ENCODE data around the gene ZNF615.
"Not testable (repeated sequence)": the region's sequence is repeated elsewhere in the genome, so short reads cannot be mapped to it uniquely, and the experiment has no call there.

DNA sequence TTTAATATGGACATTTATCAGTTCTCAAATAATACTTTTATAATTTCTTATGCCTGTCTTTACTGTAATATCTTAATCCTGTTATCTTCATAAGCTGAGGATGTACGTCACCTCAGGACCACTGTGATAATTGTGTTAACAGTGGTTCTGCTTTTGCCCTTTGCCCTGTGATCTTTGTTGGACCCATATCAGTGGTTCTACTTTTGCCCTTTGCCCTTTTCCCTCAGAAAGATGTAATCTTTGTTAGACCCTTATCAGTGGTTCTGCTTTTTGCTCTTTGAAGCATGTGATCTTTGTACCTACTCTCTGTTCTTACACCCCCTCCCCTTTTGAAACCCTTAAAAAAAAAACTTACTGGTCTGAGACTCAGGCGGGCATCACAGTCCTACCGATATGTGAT lies 48.5 kb upstream of the ZNF615 start:
- not testable (repeated sequence) for TF ChIP-seq POLR2A (IDR thresholded peaks at IDR 0.05)
- TF ChIP-seq, protein P1, sequence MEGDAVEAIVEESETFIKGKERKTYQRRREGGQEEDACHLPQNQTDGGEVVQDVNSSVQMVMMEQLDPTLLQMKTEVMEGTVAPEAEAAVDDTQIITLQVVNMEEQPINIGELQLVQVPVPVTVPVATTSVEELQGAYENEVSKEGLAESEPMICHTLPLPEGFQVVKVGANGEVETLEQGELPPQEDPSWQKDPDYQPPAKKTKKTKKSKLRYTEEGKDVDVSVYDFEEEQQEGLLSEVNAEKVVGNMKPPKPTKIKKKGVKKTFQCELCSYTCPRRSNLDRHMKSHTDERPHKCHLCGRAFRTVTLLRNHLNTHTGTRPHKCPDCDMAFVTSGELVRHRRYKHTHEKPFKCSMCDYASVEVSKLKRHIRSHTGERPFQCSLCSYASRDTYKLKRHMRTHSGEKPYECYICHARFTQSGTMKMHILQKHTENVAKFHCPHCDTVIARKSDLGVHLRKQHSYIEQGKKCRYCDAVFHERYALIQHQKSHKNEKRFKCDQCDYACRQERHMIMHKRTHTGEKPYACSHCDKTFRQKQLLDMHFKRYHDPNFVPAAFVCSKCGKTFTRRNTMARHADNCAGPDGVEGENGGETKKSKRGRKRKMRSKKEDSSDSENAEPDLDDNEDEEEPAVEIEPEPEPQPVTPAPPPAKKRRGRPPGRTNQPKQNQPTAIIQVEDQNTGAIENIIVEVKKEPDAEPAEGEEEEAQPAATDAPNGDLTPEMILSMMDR (IDR thresholded peaks at IDR 0.05): not testable (repeated sequence)

All from testis (tissue), 2 donors.